CD14-positive monocyte (primary cell): ENCODE results near the gene SPPL2A. TPM values are rescaled to one million over a fixed set of nuclear protein-coding genes. Genes with fewer than 3 reads are reported as not detected.

Source experiments
- DNase-seq, 3 donors: peaks; one replicate each; pipeline ENCODE4 v3.0.0-alpha.2; 2011 to 2022
- H2AFZ ChIP-seq: 2 replicates; pipeline ENCODE4 v1.6.0; 2012; ENCODE audit warnings: mild to moderate bottlenecking, low read depth, low read length, inconsistent platforms; ENCODE audit not compliant: insufficient read depth, poor library complexity, severe bottlenecking
- H3K27ac ChIP-seq, 2 donors: 1 replicate in 1 of 2; 2 replicates in 1 of 2; pipeline ENCODE4 v1.5.1; 2012 to 2013; ENCODE audit warnings: low read length in 2 of 2, control low read depth in 1 of 2, inconsistent platforms in 1 of 2, low read depth in 1 of 2, mild to moderate bottlenecking in 1 of 2
- H3K27me3 ChIP-seq, 2 donors: one replicate each; pipeline versions ENCODE4 v1.6.0 to v1.6.1; 2011 to 2013; ENCODE audit warnings: low read length in 2 of 2; ENCODE audit not compliant: control insufficient read depth in 2 of 2, insufficient read depth in 2 of 2
- H3K36me3 ChIP-seq, 2 donors: replicated peaks in 1 of 2; 1 replicate in 1 of 2; 2 replicates in 1 of 2; pipeline versions ENCODE4 v1.5.1 to v1.6.1; 2012 to 2013; ENCODE audit warnings: low read length in 2 of 2, control low read depth in 1 of 2, inconsistent platforms in 1 of 2, mild to moderate bottlenecking in 1 of 2; ENCODE audit not compliant: insufficient read depth in 2 of 2, control insufficient read depth in 1 of 2
- H3K4me1 ChIP-seq, 2 donors: 1 replicate in 1 of 2; 2 replicates in 1 of 2; pipeline versions ENCODE4 v1.5.1 to v1.6.1; 2012 to 2013; ENCODE audit warnings: low read length in 2 of 2, control low read depth in 1 of 2, inconsistent platforms in 1 of 2, mild to moderate bottlenecking in 1 of 2, moderate library complexity in 1 of 2; ENCODE audit not compliant: insufficient read depth in 2 of 2, control insufficient read depth in 1 of 2
- H3K4me2 ChIP-seq: replicated peaks from 2 replicates; pipeline ENCODE3; 2012; ENCODE audit warnings: low read length, moderate library complexity, mild to moderate bottlenecking; ENCODE audit not compliant: poor library complexity, severe bottlenecking; ENCODE audit errors: extremely low read depth
- H3K4me3 ChIP-seq, 3 experiments: fragments of 200-600 bp in 1 of 3; sonication (generic) in 1 of 3; replicated peaks in 1 of 3; 1 replicate in 2 of 3; 2 replicates in 1 of 3; pipeline ENCODE4 v1.5.1; 2011 to 2013; ENCODE audit warnings: low read length in 3 of 3, mild to moderate bottlenecking in 3 of 3, control low read depth in 2 of 3, low read depth in 2 of 3, inconsistent platforms in 1 of 3, moderate library complexity in 1 of 3
- H3K79me2 ChIP-seq: 2 replicates; pipeline ENCODE4 v1.6.0; 2012; ENCODE audit warnings: mild to moderate bottlenecking, control low read depth, inconsistent platforms, low read length, moderate library complexity; ENCODE audit not compliant: insufficient read depth
- H3K9ac ChIP-seq: 2 replicates; pipeline ENCODE4 v1.6.0; 2017; ENCODE audit warnings: low read length, mild to moderate bottlenecking; ENCODE audit not compliant: insufficient read depth, poor library complexity, severe bottlenecking
- H3K9me3 ChIP-seq, 2 donors: replicated peaks in 1 of 2; 1 replicate in 1 of 2; 2 replicates in 1 of 2; pipeline versions ENCODE4 v1.5.1 to v1.6.1; 2012 to 2013; ENCODE audit warnings: low read length in 2 of 2, control low read depth in 1 of 2; ENCODE audit not compliant: control insufficient read depth in 1 of 2, insufficient read depth in 1 of 2
- H4K20me1 ChIP-seq: 2 replicates; pipeline ENCODE4 v1.6.0; 2012; ENCODE audit warnings: mild to moderate bottlenecking, low read length, control low read depth, moderate library complexity; ENCODE audit not compliant: insufficient read depth
- H3K27ac Mint-ChIP-seq, 7 donors: one replicate each; pipeline ENCODE4 v1.8.0; 2020; ENCODE audit warnings: mild to moderate bottlenecking in 7 of 7, mixed read lengths in 7 of 7, moderate library complexity in 6 of 7, inconsistent platforms in 2 of 7
- H3K27me3 Mint-ChIP-seq, 3 donors: one replicate each; pipeline ENCODE4 v1.8.0; 2021 to 2022; ENCODE audit warnings: low read depth in 3 of 3, mild to moderate bottlenecking in 3 of 3, mixed read lengths in 3 of 3, moderate library complexity in 3 of 3, inconsistent platforms in 1 of 3
- H3K36me3 Mint-ChIP-seq, 2 donors: one replicate each; pipeline ENCODE4 v1.8.0; 2020; ENCODE audit warnings: mixed read lengths in 2 of 2, inconsistent platforms in 1 of 2, mild to moderate bottlenecking in 1 of 2
- H3K4me1 Mint-ChIP-seq: one replicate; pipeline ENCODE4 v1.8.0; 2020; ENCODE audit warnings: mild to moderate bottlenecking, mixed read lengths
- H3K4me3 Mint-ChIP-seq, 2 donors: one replicate each; pipeline ENCODE4 v1.8.0; 2020; ENCODE audit warnings: mild to moderate bottlenecking in 2 of 2, mixed read lengths in 2 of 2, moderate library complexity in 1 of 2
- H3K9me3 Mint-ChIP-seq, 7 donors: one replicate each; pipeline ENCODE4 v1.8.0; 2020 to 2022; ENCODE audit warnings: mixed read lengths in 7 of 7, mild to moderate bottlenecking in 6 of 7, moderate library complexity in 6 of 7, inconsistent platforms in 2 of 7
- WGBS: methylation state at CpG from one replicate; pipeline ENCODE4 v1.1.5; 2013; ENCODE audit warnings: missing lambda C conversion rate; ENCODE audit not compliant: insufficient coverage; 5-methylcytosine and 5-hydroxymethylcytosine counted together
- intact Hi-C, 2 donors: fragments of 100-400 bp; cut with micrococcal nuclease; formaldehyde crosslinking; loops; one replicate each; pipeline versions ENCODE4 v1.15.0 to v1.15.1; 2023
- polyA plus RNA-seq, 3 donors: library from polyadenylated mRNA; depleted of rRNA in 1 of 3; unstranded in 2 of 3; stranded (reverse) in 1 of 3; fragments of 300-500 nt in 2 of 3; fragments of >200 nt in 1 of 3; fragmentation: Illumina TruSeq in 2 of 3; gene quantifications; 1 replicate in 2 of 3; 2 replicates in 1 of 3; pipeline ENCODE4 v1.2.3, GENCODE V29; 2012 to 2021
- TF ChIP-seq, protein P1 (sequence below): fragments of 200-600 bp; IDR thresholded peaks from one replicate; pipeline ENCODE4 v1.8.0; 2022; ENCODE audit warnings: antibody characterized with exemption, mild to moderate bottlenecking

SPPL2A gene
- polyA plus RNA-seq, 3 donors: 111 to 204 (median 190) TPM

DNA sequence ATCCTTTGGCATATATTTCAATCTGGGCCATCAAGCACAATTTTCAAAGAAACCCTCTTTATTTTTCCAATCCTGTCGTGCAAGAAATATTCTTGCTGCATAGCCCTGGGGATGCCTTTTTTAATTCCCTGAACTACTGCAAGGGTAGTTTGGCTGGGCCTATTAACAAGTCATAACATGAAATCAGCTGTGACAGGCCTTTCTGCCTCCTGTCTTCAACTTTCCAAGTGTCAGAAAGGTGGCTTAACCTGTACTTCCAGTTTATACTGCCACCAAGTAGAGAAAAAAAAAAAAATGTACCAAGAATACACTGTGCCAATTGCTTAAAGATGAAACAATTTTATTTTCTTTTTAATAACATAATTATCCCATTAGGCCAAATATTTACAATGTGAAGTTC is 32.4 kb upstream of the SPPL2A start:
- H3K4me2 ChIP-seq: no peak overlapping the region
- Mint-ChIP-seq H3K27ac (no peak overlapping the region), H3K27me3 (peaks cover 0 to 2% (median 2%) of the 10 kb centered on the region in 3 donors), H3K36me3 (no peaks in the 10 kb centered on the region), H3K4me3 (no peak overlapping the region), H3K4me1 (no peaks in the 10 kb centered on the region), H3K9me3 (peaks cover 0 to 2% (median 0%) of the 10 kb centered on the region in 7 donors)
- no peaks in the 10 kb centered on the region for H3K9me3 ChIP-seq
- no peak overlapping the region for H3K27ac ChIP-seq
- no peak overlapping the region for H3K4me3 ChIP-seq
- no peaks in the 10 kb centered on the region for H3K79me2 ChIP-seq
- no peaks in the 10 kb centered on the region for H3K27me3 ChIP-seq
- H3K9ac ChIP-seq: no peak overlapping the region
- intact Hi-C loops: no loop called here
- H3K4me1 ChIP-seq: no peaks in the 10 kb centered on the region
- no peaks in the 10 kb centered on the region for H4K20me1 ChIP-seq
- H3K36me3 ChIP-seq: no peaks in the 10 kb centered on the region
- TF ChIP-seq, protein P1, sequence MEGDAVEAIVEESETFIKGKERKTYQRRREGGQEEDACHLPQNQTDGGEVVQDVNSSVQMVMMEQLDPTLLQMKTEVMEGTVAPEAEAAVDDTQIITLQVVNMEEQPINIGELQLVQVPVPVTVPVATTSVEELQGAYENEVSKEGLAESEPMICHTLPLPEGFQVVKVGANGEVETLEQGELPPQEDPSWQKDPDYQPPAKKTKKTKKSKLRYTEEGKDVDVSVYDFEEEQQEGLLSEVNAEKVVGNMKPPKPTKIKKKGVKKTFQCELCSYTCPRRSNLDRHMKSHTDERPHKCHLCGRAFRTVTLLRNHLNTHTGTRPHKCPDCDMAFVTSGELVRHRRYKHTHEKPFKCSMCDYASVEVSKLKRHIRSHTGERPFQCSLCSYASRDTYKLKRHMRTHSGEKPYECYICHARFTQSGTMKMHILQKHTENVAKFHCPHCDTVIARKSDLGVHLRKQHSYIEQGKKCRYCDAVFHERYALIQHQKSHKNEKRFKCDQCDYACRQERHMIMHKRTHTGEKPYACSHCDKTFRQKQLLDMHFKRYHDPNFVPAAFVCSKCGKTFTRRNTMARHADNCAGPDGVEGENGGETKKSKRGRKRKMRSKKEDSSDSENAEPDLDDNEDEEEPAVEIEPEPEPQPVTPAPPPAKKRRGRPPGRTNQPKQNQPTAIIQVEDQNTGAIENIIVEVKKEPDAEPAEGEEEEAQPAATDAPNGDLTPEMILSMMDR: no peak
- no peak for DNase-seq
- H2AFZ ChIP-seq: no peak overlapping the region
- WGBS: 100% methylated on average over 1 of the region's 1 CpG

DNA sequence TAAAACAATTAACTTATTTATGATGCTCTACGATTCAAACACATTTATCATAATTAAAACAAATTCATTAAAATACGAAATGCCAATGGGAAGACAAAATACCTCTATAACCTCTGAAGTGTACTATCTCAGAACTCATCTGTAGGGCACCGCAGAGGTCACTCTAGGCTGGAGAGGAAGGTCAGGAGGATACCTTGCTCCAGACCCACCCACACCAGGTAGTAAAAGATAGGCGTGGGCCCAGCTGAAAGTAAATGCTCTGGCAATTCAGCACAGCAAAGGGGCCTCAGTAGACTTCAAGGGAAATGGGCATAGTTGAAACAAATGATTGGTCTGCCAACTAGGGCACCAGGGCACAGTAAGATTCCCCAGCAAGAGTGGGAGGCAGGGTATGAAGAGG is 26.0 kb upstream of the SPPL2A start:
- WGBS: no CpG with 5 or more reads among the region's 4 CpGs
- Mint-ChIP-seq H3K9me3 (peaks cover 0 to 2% (median 0%) of the 10 kb centered on the region in 7 donors), H3K27ac (no peak overlapping the region), H3K27me3 (peaks cover 2 to 7% (median 4%) of the 10 kb centered on the region in 3 donors), H3K4me3 (no peak overlapping the region), H3K36me3 (no peaks in the 10 kb centered on the region), H3K4me1 (no peaks in the 10 kb centered on the region)
- Histone ChIP-seq H4K20me1 (no peaks in the 10 kb centered on the region), H3K36me3 (no peaks in the 10 kb centered on the region), H3K79me2 (no peaks in the 10 kb centered on the region), H3K27me3 (no peaks in the 10 kb centered on the region), H3K9me3 (no peaks in the 10 kb centered on the region), H2AFZ (no peak overlapping the region), H3K4me3 (no peak overlapping the region), H3K4me1 (no peaks in the 10 kb centered on the region), H3K27ac (no peak overlapping the region), H3K9ac (no peak overlapping the region), H3K4me2 (no peak overlapping the region)
- intact Hi-C loops: no loop called here
- DNase-seq: no peak
- TF ChIP-seq, protein P1: no peak
